ENCODE measurements around the gene ELK3. TPM values are rescaled to one million over a fixed set of nuclear protein-coding genes. Genes with fewer than 3 reads are reported as not detected.

The ELK3 gene
- polyA plus RNA-seq, 1 experiment = 31.2 TPM

DNA sequence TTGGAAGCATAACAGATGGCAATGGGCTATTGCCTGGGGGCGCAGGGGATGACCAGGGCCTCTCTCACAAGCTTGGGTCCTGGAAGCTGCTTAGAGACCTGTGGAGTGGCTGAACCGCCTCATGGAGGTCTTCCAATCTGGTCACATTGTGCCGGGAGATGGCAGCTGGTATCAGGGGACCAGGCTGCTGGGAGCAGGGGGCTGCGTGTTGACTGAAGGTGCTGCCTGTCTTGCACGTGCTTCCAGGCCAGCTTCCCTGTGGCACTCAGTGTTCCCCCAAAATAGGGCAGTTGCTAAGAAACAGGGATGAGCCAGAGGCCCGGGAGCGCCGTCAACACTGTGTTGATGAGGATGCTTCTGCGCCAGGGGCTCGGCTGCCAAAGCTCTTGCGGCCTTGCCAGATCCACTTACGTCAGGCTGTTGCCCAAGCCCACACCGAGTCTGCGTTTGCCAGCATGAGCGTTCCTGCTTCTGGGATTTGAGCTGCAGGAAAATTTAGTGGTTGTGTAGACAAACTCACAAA is 39.8 kb downstream of the ELK3 start:
- ChIA-PET CTCF (interaction anchor here (1.3 to 3.4 kb wide), 3 partner anchors 19 to 283 kb away, joined by 8 to 20 read pairs (median 11); no protein-coding TSS in a partner anchor), POLR2A (interaction anchor here (0.8 to 1.7 kb wide), 3 partner anchors 12 to 187 kb away, joined by 3 to 9 read pairs (median 4); no protein-coding TSS in a partner anchor)
- Histone ChIP-seq H3K27me3 (ENCODE audit: control insufficient read depth, insufficient read depth, low read length) (no peaks in the 10 kb centered on the region), H3K9me3 (ENCODE audit: control insufficient read depth, insufficient read depth, low read length) (no peaks in the 10 kb centered on the region), H3K4me3 (ENCODE audit: low read depth, low read length) (no peak overlapping the region), H3K27ac (ENCODE audit: low read depth, low read length) (peak overlapping the region; percentile 94)
- TF ChIP-seq, protein P1, sequence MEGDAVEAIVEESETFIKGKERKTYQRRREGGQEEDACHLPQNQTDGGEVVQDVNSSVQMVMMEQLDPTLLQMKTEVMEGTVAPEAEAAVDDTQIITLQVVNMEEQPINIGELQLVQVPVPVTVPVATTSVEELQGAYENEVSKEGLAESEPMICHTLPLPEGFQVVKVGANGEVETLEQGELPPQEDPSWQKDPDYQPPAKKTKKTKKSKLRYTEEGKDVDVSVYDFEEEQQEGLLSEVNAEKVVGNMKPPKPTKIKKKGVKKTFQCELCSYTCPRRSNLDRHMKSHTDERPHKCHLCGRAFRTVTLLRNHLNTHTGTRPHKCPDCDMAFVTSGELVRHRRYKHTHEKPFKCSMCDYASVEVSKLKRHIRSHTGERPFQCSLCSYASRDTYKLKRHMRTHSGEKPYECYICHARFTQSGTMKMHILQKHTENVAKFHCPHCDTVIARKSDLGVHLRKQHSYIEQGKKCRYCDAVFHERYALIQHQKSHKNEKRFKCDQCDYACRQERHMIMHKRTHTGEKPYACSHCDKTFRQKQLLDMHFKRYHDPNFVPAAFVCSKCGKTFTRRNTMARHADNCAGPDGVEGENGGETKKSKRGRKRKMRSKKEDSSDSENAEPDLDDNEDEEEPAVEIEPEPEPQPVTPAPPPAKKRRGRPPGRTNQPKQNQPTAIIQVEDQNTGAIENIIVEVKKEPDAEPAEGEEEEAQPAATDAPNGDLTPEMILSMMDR (IDR thresholded peaks at IDR 0.05; ENCODE audit: low read depth, low read length) = no peak
- peak; percentile 84 for DNase-seq (ENCODE audit: low read depth, low spot score)

DNA sequence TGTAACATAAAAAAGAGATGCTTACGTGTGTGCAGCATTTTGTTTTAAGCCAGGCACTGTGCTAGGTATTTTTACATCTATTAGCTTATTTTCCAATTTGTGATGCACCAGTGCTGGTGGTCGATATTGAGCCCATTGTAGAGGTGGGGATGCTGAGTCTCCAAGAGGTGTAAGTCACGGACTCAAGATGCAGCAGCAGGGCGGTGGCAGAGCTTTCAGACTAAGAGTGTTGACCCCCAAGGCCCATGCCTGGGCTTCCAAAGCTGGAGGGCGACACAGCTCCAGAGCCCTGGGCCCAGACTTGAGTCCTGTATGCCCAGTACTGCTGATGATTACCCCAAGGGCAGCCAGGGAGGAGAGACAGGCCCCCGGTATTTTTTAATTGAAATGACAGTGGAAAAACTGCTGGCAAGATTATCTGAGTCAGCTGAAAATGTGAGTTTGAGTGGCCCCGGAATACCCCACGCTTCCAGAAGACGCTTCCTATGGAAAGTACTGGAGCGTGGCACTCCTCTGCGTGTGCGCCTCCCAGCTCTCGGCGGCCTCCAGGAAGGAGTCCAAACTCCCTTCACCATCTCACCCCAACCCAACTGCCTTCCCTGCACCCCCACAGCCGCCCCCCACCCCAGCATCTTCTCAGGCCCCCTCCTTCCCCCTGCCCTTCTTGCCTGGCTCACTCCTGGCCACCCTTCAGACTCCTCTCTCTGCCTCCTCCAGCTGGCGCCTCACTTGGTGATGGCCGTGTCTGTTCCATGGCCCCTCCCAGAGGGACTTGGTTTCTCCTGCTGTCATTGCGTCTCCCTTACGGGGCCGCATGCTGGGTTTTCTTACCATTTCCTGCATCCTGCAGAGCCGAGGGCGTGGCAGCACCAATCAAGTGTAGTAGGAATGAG is 40.7 kb downstream of the ELK3 start:
- POLR2A ChIA-PET = interaction anchor here (1.2 to 1.7 kb wide), 2 partner anchors 15 to 188 kb away, joined by 3 to 9 read pairs; no protein-coding TSS in a partner anchor
- Histone ChIP-seq H3K27ac (ENCODE audit: low read depth, low read length) (peak overlapping the region; percentile 94), H3K27me3 (ENCODE audit: control insufficient read depth, insufficient read depth, low read length) (no peaks in the 10 kb centered on the region), H3K9me3 (ENCODE audit: control insufficient read depth, insufficient read depth, low read length) (no peaks in the 10 kb centered on the region), H3K4me3 (ENCODE audit: low read depth, low read length) (no peak overlapping the region)
- DNase-seq (ENCODE audit: low read depth, low spot score) = no peak
- CTCF ChIA-PET = interaction anchor here (0.6 to 3.4 kb wide), 4 partner anchors 19 to 282 kb away, joined by 3 to 20 read pairs (median 10); no protein-coding TSS in a partner anchor
- TF ChIP-seq, protein P1 (IDR thresholded peaks at IDR 0.05; ENCODE audit: low read depth, low read length) = no peak

DNA sequence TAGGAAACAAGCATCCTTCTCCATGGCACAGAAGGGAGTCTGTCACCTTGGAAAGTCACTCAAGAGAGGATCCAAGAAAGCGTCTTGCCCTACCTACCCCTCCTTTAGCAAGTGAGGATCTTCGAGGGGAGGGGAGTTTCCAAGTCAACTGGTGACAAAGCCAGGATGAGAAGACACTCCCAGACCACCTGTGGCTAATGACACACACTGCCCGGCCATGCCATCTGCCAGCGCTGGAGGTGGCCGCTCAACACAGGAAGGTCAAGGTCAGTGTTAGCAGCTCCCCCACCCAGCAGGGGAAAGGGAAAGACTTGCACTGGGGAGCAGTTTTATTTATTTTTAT is 41.3 kb downstream of the ELK3 start:
- H3K4me3 ChIP-seq (ENCODE audit: low read depth, low read length) = no peak overlapping the region
- TF ChIP-seq, protein P1 (IDR thresholded peaks at IDR 0.05; ENCODE audit: low read depth, low read length) = no peak
- no peaks in the 10 kb centered on the region for H3K9me3 ChIP-seq (ENCODE audit: control insufficient read depth, insufficient read depth, low read length)
- H3K27ac ChIP-seq (ENCODE audit: low read depth, low read length) = no peak overlapping the region
- no peak for DNase-seq (ENCODE audit: low read depth, low spot score)
- H3K27me3 ChIP-seq (ENCODE audit: control insufficient read depth, insufficient read depth, low read length) = no peaks in the 10 kb centered on the region
- ChIA-PET POLR2A (no interaction called here), CTCF (interaction anchor here (1.9 kb wide), 1 partner anchor 281 kb away, joined by 11 read pairs; no protein-coding TSS in a partner anchor)

DNA sequence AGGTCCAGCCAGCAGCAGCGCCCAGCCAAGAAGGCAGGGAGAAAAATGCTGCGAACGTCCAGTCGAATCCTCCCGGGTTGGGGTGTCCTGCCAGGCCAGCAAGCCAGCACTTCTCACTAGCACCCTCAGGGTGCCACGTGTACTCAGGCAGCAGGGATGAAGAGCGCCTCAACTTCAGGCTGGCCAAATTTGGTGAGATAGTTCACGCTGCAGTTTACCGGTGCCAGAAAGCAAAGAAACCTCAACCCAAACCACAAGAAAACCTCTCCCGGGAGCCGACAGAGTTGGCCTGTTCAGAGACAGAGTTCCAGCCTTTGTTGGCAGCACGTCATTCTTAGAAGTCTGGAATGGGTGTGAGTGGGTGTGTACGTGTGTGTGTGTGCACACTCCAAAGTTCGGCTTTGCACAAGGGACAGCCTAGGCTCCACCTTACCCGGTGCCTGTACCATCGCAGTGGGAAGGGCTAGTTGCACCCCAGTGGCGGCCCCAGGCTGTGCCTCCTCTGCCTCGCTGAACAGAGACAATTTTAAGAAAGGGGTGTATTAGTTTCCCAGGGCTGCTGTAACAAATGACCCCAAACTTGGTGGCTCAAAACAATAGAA is 42.1 kb downstream of the ELK3 start:
- ChIA-PET CTCF (no interaction called here), POLR2A (interaction anchor here (1.2 kb wide), 1 partner anchor 22 kb away, joined by 5 read pairs; no protein-coding TSS in a partner anchor)
- TF ChIP-seq, protein P1 (IDR thresholded peaks at IDR 0.05; ENCODE audit: low read depth, low read length) = no peak
- Histone ChIP-seq H3K4me3 (ENCODE audit: low read depth, low read length) (no peak overlapping the region), H3K27ac (ENCODE audit: low read depth, low read length) (peak overlapping the region; percentile 61), H3K9me3 (ENCODE audit: control insufficient read depth, insufficient read depth, low read length) (no peaks in the 10 kb centered on the region), H3K27me3 (ENCODE audit: control insufficient read depth, insufficient read depth, low read length) (no peaks in the 10 kb centered on the region)
- DNase-seq (ENCODE audit: low read depth, low spot score) = no peak

Measured in AG04450 (cell line).